ENCODE data around the gene DEFB132.

DNA sequence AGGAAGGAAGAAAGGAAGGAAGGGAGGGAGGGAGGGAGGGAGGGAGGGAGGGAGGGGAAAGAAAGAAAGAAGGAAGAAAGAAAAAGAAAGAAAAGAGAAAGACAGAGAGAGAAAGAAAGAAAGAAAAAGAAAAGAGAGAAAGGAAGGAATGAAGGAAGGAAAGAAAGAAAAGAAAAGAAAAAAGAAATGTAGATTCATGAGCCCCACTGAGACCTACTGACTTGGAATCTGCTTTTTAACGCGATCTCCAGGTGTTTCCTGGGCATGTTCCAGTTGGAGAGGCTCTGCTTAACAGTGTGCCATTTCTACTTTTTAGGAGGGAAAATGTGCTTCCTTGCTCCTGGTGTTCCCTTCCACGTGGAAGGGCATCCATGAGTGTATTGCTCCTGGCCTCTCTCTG lies 16.4 kb downstream of the DEFB132 start:
- TF ChIP-seq EZH2 (optimal IDR thresholded peaks at IDR 0.05; ENCODE audit: low read depth, low read length): no peak
- no peak for TF ChIP-seq CTCF (IDR thresholded peaks at IDR 0.05; ENCODE audit: low read length)
